Neural cell (in vitro differentiated cells): ENCODE results near the gene E2F1. TPM values are rescaled to one million over a fixed set of nuclear protein-coding genes. Genes with fewer than 3 reads are reported as not detected.

ENCODE experiments used
- H2AFZ ChIP-seq: fragments of 200-600, 300-800 bp; sonication (generic), shearing (Covaris generic); 2 replicates; pipeline ENCODE4 v1.6.0; 2014; ENCODE audit warnings: low read depth, mild to moderate bottlenecking, antibody characterized with exemption, low read length, moderate library complexity
- H3F3A ChIP-seq: fragments of 200-600 bp; shearing (Covaris generic); 2 replicates; pipeline ENCODE4 v1.6.1; 2016; ENCODE audit warnings: mild to moderate bottlenecking, moderate library complexity, mixed read lengths, antibody characterized with exemption, low read length; ENCODE audit not compliant: insufficient read depth, poor library complexity, severe bottlenecking
- H3K27ac ChIP-seq: fragments of 200-600, 300-800 bp; sonication (generic), shearing (Covaris generic); 2 replicates; pipeline ENCODE4 v1.5.1; 2014; ENCODE audit warnings: mild to moderate bottlenecking, low read length, moderate library complexity
- H3K27me3 ChIP-seq: fragments of 300-800, 200-600 bp; sonication (generic), shearing (Covaris generic); 2 replicates; pipeline ENCODE4 v1.6.0; 2014; ENCODE audit warnings: mild to moderate bottlenecking, low read depth, low read length, moderate library complexity; ENCODE audit not compliant: insufficient read depth
- H3K36me3 ChIP-seq: fragments of 300-800, 200-600 bp; sonication (generic), shearing (Covaris generic); 2 replicates; pipeline ENCODE4 v1.5.1; 2014; ENCODE audit warnings: mild to moderate bottlenecking, antibody characterized with exemption, low read length, moderate library complexity; ENCODE audit not compliant: insufficient read depth
- H3K4me2 ChIP-seq: fragments of 300-800, 200-600 bp; sonication (generic), shearing (Covaris generic); 2 replicates; pipeline ENCODE4 v1.6.0; 2014; ENCODE audit warnings: mild to moderate bottlenecking, low read length
- H3K4me3 ChIP-seq: fragments of 300-800, 200-600 bp; sonication (generic), shearing (Covaris generic); 2 replicates; pipeline ENCODE4 v1.5.1; 2014; ENCODE audit warnings: mild to moderate bottlenecking, low read length, moderate library complexity
- H3K79me2 ChIP-seq: fragments of 200-600 bp; shearing (Covaris generic); replicated peaks from 2 replicates; pipeline ENCODE4 v1.6.0; 2014; ENCODE audit warnings: mild to moderate bottlenecking, low read length, moderate library complexity; ENCODE audit not compliant: insufficient read depth
- H3K9ac ChIP-seq: fragments of 300-800, 200-600 bp; sonication (generic), shearing (Covaris generic); 2 replicates; pipeline ENCODE4 v1.6.1; 2016; ENCODE audit warnings: mild to moderate bottlenecking, low read length, mixed read lengths
- H3K9me2 ChIP-seq: fragments of 200-600 bp; shearing (Covaris generic); 2 replicates; pipeline ENCODE4 v1.6.1; 2016; ENCODE audit warnings: mild to moderate bottlenecking, low read length, mixed read lengths; ENCODE audit not compliant: insufficient read depth
- H3K9me3 ChIP-seq: fragments of 200-600, 300-800 bp; sonication (generic), shearing (Covaris generic); 2 replicates; pipeline ENCODE4 v1.6.1; 2016; ENCODE audit warnings: mild to moderate bottlenecking, mixed run types, low read length, moderate library complexity, mixed read lengths
- H4K20me1 ChIP-seq: fragments of 200-600 bp; shearing (Covaris generic); 2 replicates; pipeline ENCODE4 v1.6.1; 2016; ENCODE audit warnings: mild to moderate bottlenecking, mixed run types; ENCODE audit not compliant: insufficient read depth
- EP300 ChIP-seq: fragments of 450-650 bp; conservative IDR thresholded peaks from 2 replicates; pipeline ENCODE4 v1.6.1; 2014; ENCODE audit warnings: antibody characterized with exemption, mild to moderate bottlenecking, moderate library complexity; ENCODE audit not compliant: poor library complexity, severe bottlenecking
- EZH2 ChIP-seq: fragments of 200-600, 300-800 bp; shearing (Covaris generic), sonication (generic); IDR thresholded peaks from 2 replicates; pipeline ENCODE4 v1.6.1; 2014; ENCODE audit warnings: antibody characterized with exemption, low read length, borderline replicate concordance, mild to moderate bottlenecking; ENCODE audit not compliant: insufficient read depth, poor library complexity, severe bottlenecking
- MXI1 ChIP-seq: fragments of 450-650 bp; conservative IDR thresholded peaks from 2 replicates; pipeline ENCODE4 v1.6.1; 2014; ENCODE audit warnings: antibody characterized with exemption, mild to moderate bottlenecking; ENCODE audit not compliant: poor library complexity, severe bottlenecking
- POLR2AphosphoS5 ChIP-seq: IDR thresholded peaks from 2 replicates; pipeline ENCODE4 v1.6.1; 2012
- RAD21 ChIP-seq: fragments of 450-650 bp; conservative IDR thresholded peaks from 2 replicates; pipeline ENCODE4 v1.6.1; 2014; ENCODE audit warnings: antibody characterized with exemption, mild to moderate bottlenecking, moderate library complexity
- SMC3 ChIP-seq: fragments of 450-650 bp; conservative IDR thresholded peaks from 2 replicates; pipeline ENCODE4 v1.6.1; 2014; ENCODE audit warnings: antibody characterized with exemption, mild to moderate bottlenecking, moderate library complexity; ENCODE audit not compliant: poor library complexity
- TAF1 ChIP-seq: IDR thresholded peaks from 2 replicates; pipeline ENCODE4 v1.6.1; 2012; ENCODE audit warnings: low read depth
- polyA plus RNA-seq: library from polyadenylated mRNA; depleted of rRNA; stranded (reverse); fragments of >200 nt; gene quantifications from 2 replicates; pipeline ENCODE4 v1.2.3, GENCODE V29; 2014
- TF ChIP-seq, protein P1 (sequence below): fragments of 450-650 bp; IDR thresholded peaks from 2 replicates; pipeline ENCODE4 v1.5.1; 2014; ENCODE audit warnings: antibody characterized with exemption, mild to moderate bottlenecking, moderate library complexity; ENCODE audit not compliant: poor library complexity, severe bottlenecking
- TF ChIP-seq, protein P2 (sequence below): IDR thresholded peaks from 2 replicates; pipeline ENCODE4 v1.6.1; 2012; ENCODE audit warnings: borderline replicate concordance

The E2F1 gene
- polyA plus RNA-seq, 1 donor from 2014 or later, result 2.3 TPM

DNA sequence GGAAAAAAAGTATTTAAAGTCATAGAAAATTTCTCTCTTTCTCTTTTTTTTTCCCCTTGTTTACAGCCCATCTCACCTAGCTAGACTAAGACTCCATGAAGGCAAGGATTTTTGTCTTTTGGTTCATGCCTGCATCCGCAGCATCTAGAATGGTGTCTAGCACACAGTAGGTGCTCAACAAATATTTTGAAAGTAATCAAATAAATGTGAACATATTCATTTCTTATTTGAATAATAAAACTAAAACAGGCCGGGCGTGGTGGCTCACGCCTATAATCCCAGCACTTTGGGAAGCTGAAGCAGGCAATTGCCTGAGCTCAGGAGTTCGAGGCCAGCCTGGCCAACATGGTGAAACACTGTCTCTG, 40.9 kb upstream of the E2F1 start:
- H3K9me2 ChIP-seq, result no peaks in the 10 kb centered on the region
- TF ChIP-seq MXI1 (no peak), TAF1 (no peak), RAD21 (no peak), POLR2AphosphoS5 (no peak), EZH2 (no peak), SMC3 (no peak), EP300 (no peak)
- TF ChIP-seq, protein P1, sequence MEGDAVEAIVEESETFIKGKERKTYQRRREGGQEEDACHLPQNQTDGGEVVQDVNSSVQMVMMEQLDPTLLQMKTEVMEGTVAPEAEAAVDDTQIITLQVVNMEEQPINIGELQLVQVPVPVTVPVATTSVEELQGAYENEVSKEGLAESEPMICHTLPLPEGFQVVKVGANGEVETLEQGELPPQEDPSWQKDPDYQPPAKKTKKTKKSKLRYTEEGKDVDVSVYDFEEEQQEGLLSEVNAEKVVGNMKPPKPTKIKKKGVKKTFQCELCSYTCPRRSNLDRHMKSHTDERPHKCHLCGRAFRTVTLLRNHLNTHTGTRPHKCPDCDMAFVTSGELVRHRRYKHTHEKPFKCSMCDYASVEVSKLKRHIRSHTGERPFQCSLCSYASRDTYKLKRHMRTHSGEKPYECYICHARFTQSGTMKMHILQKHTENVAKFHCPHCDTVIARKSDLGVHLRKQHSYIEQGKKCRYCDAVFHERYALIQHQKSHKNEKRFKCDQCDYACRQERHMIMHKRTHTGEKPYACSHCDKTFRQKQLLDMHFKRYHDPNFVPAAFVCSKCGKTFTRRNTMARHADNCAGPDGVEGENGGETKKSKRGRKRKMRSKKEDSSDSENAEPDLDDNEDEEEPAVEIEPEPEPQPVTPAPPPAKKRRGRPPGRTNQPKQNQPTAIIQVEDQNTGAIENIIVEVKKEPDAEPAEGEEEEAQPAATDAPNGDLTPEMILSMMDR, result no peak
- TF ChIP-seq, protein P2, sequence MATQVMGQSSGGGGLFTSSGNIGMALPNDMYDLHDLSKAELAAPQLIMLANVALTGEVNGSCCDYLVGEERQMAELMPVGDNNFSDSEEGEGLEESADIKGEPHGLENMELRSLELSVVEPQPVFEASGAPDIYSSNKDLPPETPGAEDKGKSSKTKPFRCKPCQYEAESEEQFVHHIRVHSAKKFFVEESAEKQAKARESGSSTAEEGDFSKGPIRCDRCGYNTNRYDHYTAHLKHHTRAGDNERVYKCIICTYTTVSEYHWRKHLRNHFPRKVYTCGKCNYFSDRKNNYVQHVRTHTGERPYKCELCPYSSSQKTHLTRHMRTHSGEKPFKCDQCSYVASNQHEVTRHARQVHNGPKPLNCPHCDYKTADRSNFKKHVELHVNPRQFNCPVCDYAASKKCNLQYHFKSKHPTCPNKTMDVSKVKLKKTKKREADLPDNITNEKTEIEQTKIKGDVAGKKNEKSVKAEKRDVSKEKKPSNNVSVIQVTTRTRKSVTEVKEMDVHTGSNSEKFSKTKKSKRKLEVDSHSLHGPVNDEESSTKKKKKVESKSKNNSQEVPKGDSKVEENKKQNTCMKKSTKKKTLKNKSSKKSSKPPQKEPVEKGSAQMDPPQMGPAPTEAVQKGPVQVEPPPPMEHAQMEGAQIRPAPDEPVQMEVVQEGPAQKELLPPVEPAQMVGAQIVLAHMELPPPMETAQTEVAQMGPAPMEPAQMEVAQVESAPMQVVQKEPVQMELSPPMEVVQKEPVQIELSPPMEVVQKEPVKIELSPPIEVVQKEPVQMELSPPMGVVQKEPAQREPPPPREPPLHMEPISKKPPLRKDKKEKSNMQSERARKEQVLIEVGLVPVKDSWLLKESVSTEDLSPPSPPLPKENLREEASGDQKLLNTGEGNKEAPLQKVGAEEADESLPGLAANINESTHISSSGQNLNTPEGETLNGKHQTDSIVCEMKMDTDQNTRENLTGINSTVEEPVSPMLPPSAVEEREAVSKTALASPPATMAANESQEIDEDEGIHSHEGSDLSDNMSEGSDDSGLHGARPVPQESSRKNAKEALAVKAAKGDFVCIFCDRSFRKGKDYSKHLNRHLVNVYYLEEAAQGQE, result no peak

DNA sequence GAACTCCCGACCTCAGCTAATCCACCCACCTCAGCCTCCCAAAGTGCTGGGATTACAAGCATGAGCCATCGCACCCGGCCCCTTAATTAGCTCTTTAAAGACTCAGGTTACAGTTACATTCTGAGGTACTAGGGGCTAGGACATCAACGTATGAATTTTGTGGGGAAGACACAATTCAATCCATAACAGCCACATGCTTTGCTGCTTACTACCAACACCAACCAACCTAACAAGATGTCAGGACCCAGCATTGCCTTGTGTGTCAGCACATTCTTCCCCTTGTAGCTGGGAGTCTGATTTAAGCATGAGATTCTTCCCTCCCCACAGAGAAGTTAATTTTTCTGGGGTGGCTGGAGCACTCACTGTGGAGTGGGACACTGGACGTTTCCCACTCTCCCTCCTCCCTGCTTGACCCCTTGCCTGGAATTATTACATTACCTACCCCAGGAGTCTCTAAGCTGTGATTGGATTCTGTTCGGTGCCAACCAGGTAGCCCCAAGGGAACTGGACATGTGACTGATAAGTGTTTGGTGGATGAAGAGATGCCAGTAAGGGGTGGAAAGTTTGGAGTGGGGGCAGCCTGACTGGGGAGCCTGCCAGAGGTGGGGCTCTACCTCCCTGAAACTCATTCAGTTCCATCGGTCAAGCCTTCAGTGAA, 39.6 kb upstream of the E2F1 start:
- Histone ChIP-seq H2AFZ (no peak overlapping the region), H3K9ac (no peak overlapping the region), H4K20me1 (no peaks in the 10 kb centered on the region)

More for the DNA sequence above, 40.9 kb upstream of the E2F1 start:
- Histone ChIP-seq H3K27me3 (no peaks in the 10 kb centered on the region), H3K9ac (no peak overlapping the region), H3K27ac (no peak overlapping the region), H2AFZ (no peak overlapping the region), H3K36me3 (no peaks in the 10 kb centered on the region), H4K20me1 (no peaks in the 10 kb centered on the region), H3K4me3 (no peak overlapping the region), H3K4me2 (no peak overlapping the region), H3K79me2 (no peaks in the 10 kb centered on the region), H3K9me3 (no peaks in the 10 kb centered on the region), H3F3A (no peaks in the 10 kb centered on the region)

More for the DNA sequence above, 39.6 kb upstream of the E2F1 start:
- Histone ChIP-seq H3K27me3 (no peaks in the 10 kb centered on the region), H3K36me3 (no peaks in the 10 kb centered on the region), H3K79me2 (no peaks in the 10 kb centered on the region), H3F3A (no peaks in the 10 kb centered on the region), H3K4me3 (no peak overlapping the region), H3K9me2 (no peaks in the 10 kb centered on the region), H3K9me3 (no peaks in the 10 kb centered on the region), H3K27ac (no peak overlapping the region), H3K4me2 (no peak overlapping the region)
- TF ChIP-seq EP300 (no peak), TAF1 (no peak), MXI1 (no peak), EZH2 (no peak), SMC3 (no peak), POLR2AphosphoS5 (no peak), RAD21 (no peak)
- TF ChIP-seq, protein P2, result no peak
- TF ChIP-seq, protein P1, result no peak
